DMS53 treated with DMSO at 0.1 percent for 48 hours (cell line): Measurements from ENCODE around the gene TNS3.

Experiments used
- DNase-seq: peaks from one replicate; lab custom pipeline; 2025; ENCODE audit not compliant: unreplicated experiment; lab: John Stamatoyannopoulos, UW

The TNS3 gene

GRCh38 chr7:47565640-47566250 lies 16.2 kb downstream of the TNS3 start:
- DNase-seq: no peak

GRCh38 chr7:47563521-47563920 lies 18.4 kb downstream of the TNS3 start:
- no peak for DNase-seq

DNA sequence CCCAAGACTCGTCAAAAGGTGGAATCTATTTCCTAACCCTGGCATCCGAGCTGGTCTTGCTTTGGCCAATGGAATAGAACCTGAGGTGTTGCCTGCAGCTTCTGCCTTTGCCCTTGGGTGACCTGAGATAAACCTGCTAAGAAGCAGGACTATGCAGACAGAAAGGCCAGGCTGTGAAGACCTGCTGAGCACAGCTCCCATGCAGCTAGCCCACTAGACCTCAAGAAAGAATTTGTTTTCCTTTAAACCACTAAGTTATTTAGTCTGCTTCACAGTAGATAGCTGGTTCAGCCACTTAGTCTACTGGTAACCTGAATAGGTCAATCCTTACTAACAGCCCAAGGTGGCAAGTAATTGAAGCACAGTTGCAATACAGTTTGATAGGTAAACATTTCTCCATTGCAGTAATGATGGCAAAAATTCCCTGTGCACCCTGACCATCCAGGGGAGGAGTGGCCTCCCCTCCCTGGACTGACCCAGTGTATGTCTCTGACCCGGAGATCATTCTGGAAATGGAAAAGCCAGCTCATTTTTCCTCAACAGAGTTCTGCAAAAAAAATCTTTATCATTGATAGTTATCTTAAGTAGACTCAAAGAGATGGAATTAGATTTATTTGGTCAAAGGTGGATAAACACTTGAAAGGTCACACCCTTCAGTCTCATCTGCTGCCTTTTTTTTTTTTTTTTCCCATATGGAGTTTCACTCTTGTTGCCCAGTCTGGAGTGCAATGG lies 20.0 kb downstream of the TNS3 start:
- DNase-seq: no peak

GRCh38 chr7:47559306-47560220 lies 22.3 kb downstream of the TNS3 start:
- DNase-seq: no peak

DNA sequence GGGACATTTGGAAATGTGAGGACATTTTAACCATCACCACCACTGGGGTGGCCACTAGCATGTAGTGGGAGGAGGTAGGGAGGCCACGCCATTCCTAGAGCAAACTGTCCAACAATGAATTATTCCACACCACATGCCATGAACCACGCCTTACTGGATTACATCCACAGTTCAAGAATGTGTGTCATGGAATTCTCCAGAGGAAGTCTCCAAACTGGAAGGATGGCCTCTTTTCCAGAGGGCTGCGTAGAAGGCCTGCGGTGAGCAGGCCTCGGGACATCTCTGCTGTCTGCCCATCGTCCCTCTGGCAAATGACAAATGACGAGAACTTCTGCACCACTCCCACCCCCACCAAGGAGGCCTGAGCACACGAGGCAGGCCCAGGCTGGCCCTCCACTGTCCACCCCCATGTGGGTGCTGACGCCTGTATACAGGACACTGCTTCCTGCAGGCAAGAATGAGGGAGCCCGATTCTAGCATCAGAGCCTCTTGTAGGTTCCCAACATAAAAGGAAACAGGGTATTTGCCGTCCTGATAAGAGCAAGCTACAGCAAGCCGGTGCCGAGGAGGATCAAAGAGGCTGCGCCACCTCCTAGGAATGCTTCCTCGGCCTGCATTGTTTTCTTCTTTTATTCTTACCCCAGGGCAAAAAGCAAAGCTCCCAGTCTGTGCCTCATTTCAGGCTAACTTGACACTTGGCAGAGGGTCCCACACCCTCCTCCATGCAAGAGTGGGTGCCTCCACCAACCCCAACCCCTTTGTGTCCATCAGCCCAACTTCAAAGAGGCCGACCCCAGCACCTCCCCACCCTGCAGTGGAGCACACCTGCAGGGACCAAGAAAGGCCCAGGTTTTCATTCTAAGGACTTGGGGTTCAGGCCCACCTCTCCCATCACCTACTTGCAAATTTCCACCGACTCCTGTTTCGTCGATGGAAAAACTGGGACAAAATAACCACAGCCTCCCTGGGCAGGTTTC lies 23.9 kb downstream of the TNS3 start:
- no peak for DNase-seq

DNA sequence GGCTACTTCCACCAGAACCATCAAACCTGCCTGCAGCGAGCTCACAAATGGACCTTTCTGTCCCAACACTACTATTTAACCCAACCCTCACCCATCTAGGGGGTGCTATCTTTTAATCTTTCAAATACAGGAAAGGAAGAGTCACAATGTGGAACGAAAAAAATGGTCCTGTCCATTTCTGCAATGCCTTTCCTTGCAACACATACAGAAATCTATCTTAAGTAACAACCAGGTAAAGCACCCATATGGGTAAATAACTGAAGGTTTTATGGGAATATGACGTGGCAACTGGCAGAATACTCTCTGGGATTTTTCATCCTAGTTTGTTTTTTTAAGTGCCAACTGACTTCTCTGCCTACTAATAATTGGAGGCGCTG lies 24.6 kb downstream of the TNS3 start:
- DNase-seq: no peak

- DNase-seq: no peak
These were observed 25.3 kb downstream of the TNS3 start for GRCh38 chr7:47556511-47557180.

DNA sequence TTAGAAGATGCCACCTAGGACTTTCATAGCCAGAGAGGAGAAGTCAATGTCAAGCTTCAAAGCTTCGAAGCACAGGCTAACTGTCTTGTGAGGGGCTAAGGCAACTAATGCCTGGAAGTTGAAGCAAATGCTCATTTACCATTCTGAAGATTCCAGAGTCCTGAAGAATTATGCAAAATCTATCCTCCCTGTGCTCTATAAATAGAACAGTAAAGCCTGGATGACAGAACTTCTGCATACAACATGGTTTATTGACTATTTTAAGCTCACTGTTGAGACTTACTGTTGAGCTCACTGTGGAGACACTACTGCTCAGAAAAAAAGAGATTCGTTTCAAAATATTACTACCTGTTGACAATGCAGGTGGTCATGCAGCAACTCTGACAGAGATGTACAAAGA lies 28.6 kb downstream of the TNS3 start:
- no peak for DNase-seq

DNA sequence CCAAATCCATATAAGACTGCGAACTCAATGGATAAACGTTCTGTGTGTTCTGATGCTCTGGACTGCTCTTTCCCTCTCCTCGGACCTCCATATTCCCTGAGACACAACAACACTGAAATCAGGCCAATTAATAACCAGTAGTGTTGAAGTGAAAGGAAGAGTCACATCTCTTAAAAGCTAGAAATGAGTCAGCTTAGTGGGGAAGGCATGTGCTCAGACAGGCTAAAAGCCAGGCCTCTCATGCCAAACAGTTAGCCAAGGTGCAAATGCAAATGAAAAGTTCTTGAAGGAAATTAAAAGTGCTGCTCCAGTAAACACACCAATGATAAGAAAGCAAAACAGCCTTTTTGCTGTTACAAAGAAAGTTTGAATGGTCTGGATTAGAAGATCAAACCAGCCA lies 29.3 kb downstream of the TNS3 start:
- DNase-seq: no peak

GRCh38 chr7:47551668-47552440 lies 30.1 kb downstream of the TNS3 start:
- DNase-seq: no peak

DNA sequence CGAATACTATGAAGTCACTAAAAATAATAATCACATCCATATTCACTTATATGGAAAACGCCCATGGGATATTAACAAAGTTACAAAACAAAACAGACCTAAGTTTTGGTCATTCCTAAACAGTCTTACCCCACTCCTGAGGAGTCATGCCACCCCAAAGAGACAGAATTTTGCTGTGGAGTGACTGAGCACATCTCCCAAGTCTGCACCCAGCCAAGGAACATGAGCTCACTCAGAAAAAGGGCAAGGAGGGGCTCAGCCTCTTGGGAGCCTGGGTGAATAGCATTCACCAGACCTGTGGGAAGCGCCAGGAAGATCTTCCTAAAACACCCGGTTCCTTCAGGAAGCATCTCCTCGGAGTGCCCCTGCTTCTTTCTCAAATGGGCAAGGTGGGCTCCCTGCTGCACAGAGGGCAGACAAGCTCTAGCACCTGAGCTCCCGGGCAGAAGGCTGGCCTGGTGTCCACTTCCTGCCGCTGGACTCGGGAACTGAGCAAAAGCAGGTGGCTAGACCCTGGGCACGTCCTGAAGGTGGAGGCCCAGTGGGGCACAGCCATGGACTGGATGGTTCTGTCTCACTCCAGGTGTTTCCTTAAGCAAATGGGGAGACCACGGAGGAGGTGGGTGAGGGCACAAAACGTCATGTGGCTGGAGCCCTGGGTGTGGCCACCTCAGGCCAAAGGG lies 31.0 kb downstream of the TNS3 start:
- no peak for DNase-seq

- no peak for DNase-seq
These were observed 32.0 kb downstream of the TNS3 start for GRCh38 chr7:47549916-47550315.

DNA sequence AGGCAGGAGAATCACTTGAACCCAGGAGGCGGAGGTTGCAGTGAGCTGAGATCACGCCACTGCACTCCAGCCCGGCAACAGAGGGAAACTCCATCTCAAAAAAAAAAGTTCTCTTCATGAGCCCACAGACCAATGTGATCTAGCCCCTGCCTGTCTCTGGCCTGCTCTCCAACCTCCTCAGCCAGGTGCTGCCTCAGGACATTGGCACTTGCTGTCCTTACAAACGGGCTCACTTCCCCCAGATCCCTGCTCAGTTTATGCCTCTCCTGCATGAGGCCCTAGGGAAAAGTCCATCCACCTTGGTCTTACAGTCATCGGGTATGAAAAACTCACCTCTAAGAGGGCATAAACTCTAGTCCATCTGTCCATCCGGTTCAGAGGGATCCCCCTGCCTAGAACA lies 32.5 kb downstream of the TNS3 start:
- no peak for DNase-seq

DNA sequence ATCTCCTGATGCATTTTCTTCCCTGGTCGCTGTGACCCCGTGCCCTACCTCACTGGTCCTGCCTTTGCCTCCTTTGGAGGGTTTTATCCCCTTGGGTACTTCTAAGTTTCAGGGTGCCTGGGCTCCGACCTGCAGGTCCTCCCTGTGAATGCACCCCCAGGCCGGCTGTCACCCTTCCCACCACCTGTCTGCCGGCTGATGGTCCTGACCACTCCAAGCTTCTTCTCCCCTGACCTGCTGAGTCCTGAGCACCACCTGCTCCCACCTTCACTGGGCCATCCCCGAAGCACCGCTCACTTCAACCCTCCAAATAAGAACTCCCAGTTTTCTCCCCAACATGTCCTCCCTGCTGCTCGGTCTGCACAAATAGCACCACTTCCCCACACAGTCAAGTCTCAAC lies 33.4 kb downstream of the TNS3 start:
- DNase-seq: no peak

- DNase-seq: no peak
These were observed 35.0 kb downstream of the TNS3 start for GRCh38 chr7:47546733-47547494.

DNA sequence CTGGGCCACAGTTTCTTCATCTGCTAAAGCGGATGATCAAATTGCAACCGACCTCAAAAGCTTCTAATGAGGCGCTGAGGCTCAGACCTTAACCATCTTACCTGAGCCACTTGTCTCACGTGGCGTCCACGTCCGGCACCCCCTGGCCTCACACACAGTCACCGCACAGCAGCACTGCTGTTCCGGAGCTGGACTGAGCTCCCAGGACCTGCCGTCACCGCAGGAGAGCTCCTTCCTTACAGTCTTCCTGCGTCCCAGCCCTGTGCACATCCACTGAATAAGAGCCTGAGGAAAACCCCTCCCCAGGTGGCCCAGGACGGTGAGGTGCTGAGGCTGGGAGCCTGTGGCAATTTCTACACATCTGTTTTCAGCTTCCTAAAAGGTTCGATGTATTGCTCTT lies 35.7 kb downstream of the TNS3 start:
- no peak for DNase-seq

DNA sequence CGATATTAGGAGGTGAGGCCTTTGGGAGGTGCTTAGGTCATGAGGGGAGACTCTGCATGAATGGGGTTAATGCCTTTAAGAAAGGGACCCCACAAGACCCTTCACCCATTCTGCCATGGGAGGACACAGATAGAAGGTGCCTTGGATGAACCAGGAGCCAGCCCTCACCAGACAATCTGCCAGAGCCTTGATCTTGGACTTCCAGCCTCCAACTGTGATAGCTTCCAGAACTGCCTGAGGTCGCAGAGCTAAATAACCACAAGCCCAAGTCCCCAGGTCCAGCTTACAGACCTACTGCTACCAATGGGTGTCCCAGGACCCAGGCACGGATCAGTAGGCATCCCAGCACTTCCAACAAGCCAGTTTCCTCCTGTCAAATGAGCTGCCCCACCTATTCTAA lies 37.5 kb downstream of the TNS3 start:
- DNase-seq: no peak

GRCh38 chr7:47543714-47544113 lies 38.2 kb downstream of the TNS3 start:
- DNase-seq: no peak
